Measurements from ENCODE around the gene HS2ST1. TPM values are rescaled to one million over a fixed set of nuclear protein-coding genes. Genes with fewer than 3 reads are reported as not detected.

Gene HS2ST1
- total and polyA plus RNA-seq, 4 donors: 5.4 to 11.8 (median 8.2) TPM

DNA sequence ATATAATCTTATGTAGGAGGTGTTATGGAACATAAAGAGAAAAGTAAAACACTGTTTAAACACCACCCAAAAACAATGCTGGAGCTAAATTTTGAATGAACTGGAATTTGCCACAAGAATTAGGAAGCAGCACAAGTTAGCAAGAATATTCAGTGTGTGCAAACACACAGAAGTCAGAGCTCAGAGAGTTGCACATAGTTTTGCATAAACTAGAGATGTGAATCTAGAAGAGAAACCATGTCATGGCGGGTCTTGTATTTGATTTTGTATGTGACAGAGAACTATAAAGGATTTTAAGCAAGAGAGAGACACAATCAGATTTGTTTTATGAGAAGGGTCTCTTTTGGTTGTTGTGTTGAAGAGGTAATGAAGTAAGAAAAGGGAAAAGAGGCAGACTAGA lies 38.7 kb upstream of the HS2ST1 start:
- no peak overlapping the region for H3K4me3 ChIP-seq (ENCODE audit: low read depth in 1 of 3, low read length in 3 of 3)
- H3K27ac ChIP-seq (ENCODE audit: low read depth in 1 of 2, low read length in 2 of 2): no peak overlapping the region
- H3K9ac ChIP-seq (ENCODE audit: low read depth in 1 of 2, low read length in 2 of 2): no peak overlapping the region
- H3K4me1 ChIP-seq (ENCODE audit: control insufficient read depth in 4 of 4, insufficient read depth in 4 of 4, low read length in 3 of 4): no peaks in the 10 kb centered on the region
- no peaks in the 10 kb centered on the region for H3K9me3 ChIP-seq (ENCODE audit: control insufficient read depth in 4 of 4, low read length in 3 of 4)
- no peak for TF ChIP-seq JUND (IDR thresholded peaks at IDR 0.05)
- no peak for TF ChIP-seq NR2F2 (IDR thresholded peaks at IDR 0.05)
- no peak for TF ChIP-seq GABPA (IDR thresholded peaks at IDR 0.05 in 1 of 2, conservative IDR thresholded peaks at IDR 0.05 in 1 of 2)
- no peak for TF ChIP-seq MAX (IDR thresholded peaks at IDR 0.05)
- no peak for TF ChIP-seq FOXA2 (IDR thresholded peaks at IDR 0.05)
- TF ChIP-seq, protein P1, sequence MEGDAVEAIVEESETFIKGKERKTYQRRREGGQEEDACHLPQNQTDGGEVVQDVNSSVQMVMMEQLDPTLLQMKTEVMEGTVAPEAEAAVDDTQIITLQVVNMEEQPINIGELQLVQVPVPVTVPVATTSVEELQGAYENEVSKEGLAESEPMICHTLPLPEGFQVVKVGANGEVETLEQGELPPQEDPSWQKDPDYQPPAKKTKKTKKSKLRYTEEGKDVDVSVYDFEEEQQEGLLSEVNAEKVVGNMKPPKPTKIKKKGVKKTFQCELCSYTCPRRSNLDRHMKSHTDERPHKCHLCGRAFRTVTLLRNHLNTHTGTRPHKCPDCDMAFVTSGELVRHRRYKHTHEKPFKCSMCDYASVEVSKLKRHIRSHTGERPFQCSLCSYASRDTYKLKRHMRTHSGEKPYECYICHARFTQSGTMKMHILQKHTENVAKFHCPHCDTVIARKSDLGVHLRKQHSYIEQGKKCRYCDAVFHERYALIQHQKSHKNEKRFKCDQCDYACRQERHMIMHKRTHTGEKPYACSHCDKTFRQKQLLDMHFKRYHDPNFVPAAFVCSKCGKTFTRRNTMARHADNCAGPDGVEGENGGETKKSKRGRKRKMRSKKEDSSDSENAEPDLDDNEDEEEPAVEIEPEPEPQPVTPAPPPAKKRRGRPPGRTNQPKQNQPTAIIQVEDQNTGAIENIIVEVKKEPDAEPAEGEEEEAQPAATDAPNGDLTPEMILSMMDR (IDR thresholded peaks at IDR 0.05; ENCODE audit: low read depth, low read length, missing input control): no peak
- no peak for TF ChIP-seq EGR1 (IDR thresholded peaks at IDR 0.05; ENCODE audit: low read depth in 2 of 2)
- WGBS: 98% methylated on average over 1 of the region's 1 CpG
- no peaks in the 10 kb centered on the region for H3K27me3 ChIP-seq (ENCODE audit: control insufficient read depth in 4 of 4, insufficient read depth in 4 of 4, low read length in 3 of 4)
- peaks cover 0 to 5% (median 2%) of the 10 kb centered on the region in 4 donors for H3K36me3 ChIP-seq (ENCODE audit: control insufficient read depth in 4 of 4, insufficient read depth in 3 of 4, low read depth in 1 of 4, low read length in 3 of 4)
- no peak for DNase-seq (ENCODE audit: low spot score)

GRCh38 chr1:86887479-86888162 lies 26.8 kb upstream of the HS2ST1 start:
- H3K27me3 ChIP-seq (ENCODE audit: control insufficient read depth in 4 of 4, insufficient read depth in 4 of 4, low read length in 3 of 4): no peaks in the 10 kb centered on the region
- H3K36me3 ChIP-seq (ENCODE audit: control insufficient read depth in 4 of 4, insufficient read depth in 3 of 4, low read depth in 1 of 4, low read length in 3 of 4): peaks cover 0 to 2% (median 0%) of the 10 kb centered on the region in 4 donors
- no peak overlapping the region for H3K27ac ChIP-seq (ENCODE audit: low read depth in 1 of 2, low read length in 2 of 2)
- WGBS: 99% methylated on average over 5 of the region's 5 CpGs
- H3K4me3 ChIP-seq (ENCODE audit: low read depth in 1 of 3, low read length in 3 of 3): no peak overlapping the region
- no peaks in the 10 kb centered on the region for H3K4me1 ChIP-seq (ENCODE audit: control insufficient read depth in 4 of 4, insufficient read depth in 4 of 4, low read length in 3 of 4)
- TF ChIP-seq, protein P2, sequence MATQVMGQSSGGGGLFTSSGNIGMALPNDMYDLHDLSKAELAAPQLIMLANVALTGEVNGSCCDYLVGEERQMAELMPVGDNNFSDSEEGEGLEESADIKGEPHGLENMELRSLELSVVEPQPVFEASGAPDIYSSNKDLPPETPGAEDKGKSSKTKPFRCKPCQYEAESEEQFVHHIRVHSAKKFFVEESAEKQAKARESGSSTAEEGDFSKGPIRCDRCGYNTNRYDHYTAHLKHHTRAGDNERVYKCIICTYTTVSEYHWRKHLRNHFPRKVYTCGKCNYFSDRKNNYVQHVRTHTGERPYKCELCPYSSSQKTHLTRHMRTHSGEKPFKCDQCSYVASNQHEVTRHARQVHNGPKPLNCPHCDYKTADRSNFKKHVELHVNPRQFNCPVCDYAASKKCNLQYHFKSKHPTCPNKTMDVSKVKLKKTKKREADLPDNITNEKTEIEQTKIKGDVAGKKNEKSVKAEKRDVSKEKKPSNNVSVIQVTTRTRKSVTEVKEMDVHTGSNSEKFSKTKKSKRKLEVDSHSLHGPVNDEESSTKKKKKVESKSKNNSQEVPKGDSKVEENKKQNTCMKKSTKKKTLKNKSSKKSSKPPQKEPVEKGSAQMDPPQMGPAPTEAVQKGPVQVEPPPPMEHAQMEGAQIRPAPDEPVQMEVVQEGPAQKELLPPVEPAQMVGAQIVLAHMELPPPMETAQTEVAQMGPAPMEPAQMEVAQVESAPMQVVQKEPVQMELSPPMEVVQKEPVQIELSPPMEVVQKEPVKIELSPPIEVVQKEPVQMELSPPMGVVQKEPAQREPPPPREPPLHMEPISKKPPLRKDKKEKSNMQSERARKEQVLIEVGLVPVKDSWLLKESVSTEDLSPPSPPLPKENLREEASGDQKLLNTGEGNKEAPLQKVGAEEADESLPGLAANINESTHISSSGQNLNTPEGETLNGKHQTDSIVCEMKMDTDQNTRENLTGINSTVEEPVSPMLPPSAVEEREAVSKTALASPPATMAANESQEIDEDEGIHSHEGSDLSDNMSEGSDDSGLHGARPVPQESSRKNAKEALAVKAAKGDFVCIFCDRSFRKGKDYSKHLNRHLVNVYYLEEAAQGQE (IDR thresholded peaks at IDR 0.05): no peak
- TF ChIP-seq TAF1 (conservative IDR thresholded peaks at IDR 0.05): no peak
- TF ChIP-seq YY1 (IDR thresholded peaks at IDR 0.05): no peak
- TF ChIP-seq FOXA2 (IDR thresholded peaks at IDR 0.05): no peak
- no peak for TF ChIP-seq ATF3 (IDR thresholded peaks at IDR 0.05)
- TF ChIP-seq NR2F2 (IDR thresholded peaks at IDR 0.05): no peak
- TF ChIP-seq JUND (IDR thresholded peaks at IDR 0.05): no peak
- no peak for TF ChIP-seq FOXA1 (IDR thresholded peaks at IDR 0.05)
- TF ChIP-seq, protein P3, sequence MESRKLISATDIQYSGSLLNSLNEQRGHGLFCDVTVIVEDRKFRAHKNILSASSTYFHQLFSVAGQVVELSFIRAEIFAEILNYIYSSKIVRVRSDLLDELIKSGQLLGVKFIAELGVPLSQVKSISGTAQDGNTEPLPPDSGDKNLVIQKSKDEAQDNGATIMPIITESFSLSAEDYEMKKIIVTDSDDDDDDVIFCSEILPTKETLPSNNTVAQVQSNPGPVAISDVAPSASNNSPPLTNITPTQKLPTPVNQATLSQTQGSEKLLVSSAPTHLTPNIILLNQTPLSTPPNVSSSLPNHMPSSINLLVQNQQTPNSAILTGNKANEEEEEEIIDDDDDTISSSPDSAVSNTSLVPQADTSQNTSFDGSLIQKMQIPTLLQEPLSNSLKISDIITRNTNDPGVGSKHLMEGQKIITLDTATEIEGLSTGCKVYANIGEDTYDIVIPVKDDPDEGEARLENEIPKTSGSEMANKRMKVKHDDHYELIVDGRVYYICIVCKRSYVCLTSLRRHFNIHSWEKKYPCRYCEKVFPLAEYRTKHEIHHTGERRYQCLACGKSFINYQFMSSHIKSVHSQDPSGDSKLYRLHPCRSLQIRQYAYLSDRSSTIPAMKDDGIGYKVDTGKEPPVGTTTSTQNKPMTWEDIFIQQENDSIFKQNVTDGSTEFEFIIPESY (IDR thresholded peaks at IDR 0.05): no peak
- TF ChIP-seq SP1 (IDR thresholded peaks at IDR 0.05): no peak
- TF ChIP-seq HNF4A (conservative IDR thresholded peaks at IDR 0.05): no peak
- TF ChIP-seq EGR1 (IDR thresholded peaks at IDR 0.05; ENCODE audit: low read depth in 2 of 2): no peak
- TF ChIP-seq, protein P1 (IDR thresholded peaks at IDR 0.05; ENCODE audit: low read depth, low read length, missing input control): no peak
- no peak overlapping the region for H3K9ac ChIP-seq (ENCODE audit: low read depth in 1 of 2, low read length in 2 of 2)
- no peaks in the 10 kb centered on the region for H3K9me3 ChIP-seq (ENCODE audit: control insufficient read depth in 4 of 4, low read length in 3 of 4)
- no peak for DNase-seq (ENCODE audit: low spot score)

All from liver (tissue), 9 donors.